HUES6 (cell line): ENCODE measurements around the gene TTLL1.

Experiments
- H3K27ac ChIP-seq: 2 replicates; pipeline ENCODE4 v1.7.0; 2013; ENCODE audit warnings: low read depth, mild to moderate bottlenecking, low read length, inconsistent platforms
- H3K27me3 ChIP-seq: 2 replicates; pipeline ENCODE4 v1.6.1; 2013; ENCODE audit warnings: low read length; ENCODE audit not compliant: control insufficient read depth, insufficient read depth
- H3K36me3 ChIP-seq: 2 replicates; pipeline ENCODE4 v1.6.1; 2013; ENCODE audit warnings: low read length; ENCODE audit not compliant: control insufficient read depth, insufficient read depth
- H3K4me1 ChIP-seq: 2 replicates; pipeline ENCODE4 v1.6.1; 2013; ENCODE audit warnings: low read length; ENCODE audit not compliant: control insufficient read depth, insufficient read depth
- H3K4me3 ChIP-seq: 2 replicates; pipeline ENCODE4 v1.5.1; 2013; ENCODE audit warnings: low read depth, low read length
- H3K9ac ChIP-seq: one replicate; pipeline ENCODE4 v1.6.1; 2013; ENCODE audit warnings: mild to moderate bottlenecking, low read length
- H3K9me3 ChIP-seq: 2 replicates; pipeline ENCODE4 v1.6.1; 2013; ENCODE audit warnings: low read depth, low read length; ENCODE audit not compliant: control insufficient read depth, insufficient read depth

Gene TTLL1

GRCh38 chr22:43088984-43089717 is at the start of gene TTLL1:
TTLL1 (minus strand) TSS chr22:43089391; CDS start chr22:43075586, 13,805 bp downstream.
- no peaks in the 10 kb centered on the region for H3K36me3 ChIP-seq
- H3K4me3 ChIP-seq: peak within 1 kb of the TSS; percentile 73
- H3K27ac ChIP-seq: no peak within 1 kb of the TSS
- H3K4me1 ChIP-seq: no peaks in the 10 kb centered on the region
- peak within 1 kb of the TSS; percentile 66 for H3K9ac ChIP-seq
- H3K27me3 ChIP-seq: no peaks in the 10 kb centered on the region
- no peaks in the 10 kb centered on the region for H3K9me3 ChIP-seq

GRCh38 chr22:43136801-43137200 is 47.6 kb upstream of the TTLL1 start:
- no peak overlapping the region for H3K4me3 ChIP-seq
- H3K27me3 ChIP-seq: no peaks in the 10 kb centered on the region
- peaks cover 76% of the 10 kb centered on the region for H3K36me3 ChIP-seq
- H3K9ac ChIP-seq: no peak overlapping the region
- H3K4me1 ChIP-seq: no peaks in the 10 kb centered on the region
- H3K27ac ChIP-seq: no peak overlapping the region
- no peaks in the 10 kb centered on the region for H3K9me3 ChIP-seq

GRCh38 chr22:43136255-43136654 is 47.1 kb upstream of the TTLL1 start:
- no peak overlapping the region for H3K9ac ChIP-seq
- H3K4me1 ChIP-seq: no peaks in the 10 kb centered on the region
- no peak overlapping the region for H3K4me3 ChIP-seq
- H3K27ac ChIP-seq: no peak overlapping the region
- no peaks in the 10 kb centered on the region for H3K27me3 ChIP-seq
- no peaks in the 10 kb centered on the region for H3K9me3 ChIP-seq
- peaks cover 82% of the 10 kb centered on the region for H3K36me3 ChIP-seq

GRCh38 chr22:43135565-43135964 is 46.4 kb upstream of the TTLL1 start:
- no peak overlapping the region for H3K9ac ChIP-seq
- H3K4me3 ChIP-seq: no peak overlapping the region
- H3K27me3 ChIP-seq: no peaks in the 10 kb centered on the region
- H3K36me3 ChIP-seq: peaks cover 80% of the 10 kb centered on the region
- H3K9me3 ChIP-seq: no peaks in the 10 kb centered on the region
- H3K4me1 ChIP-seq: no peaks in the 10 kb centered on the region
- H3K27ac ChIP-seq: no peak overlapping the region

- H3K36me3 ChIP-seq: peaks cover 70% of the 10 kb centered on the region
- peaks cover 5% of the 10 kb centered on the region for H3K4me1 ChIP-seq
- H3K27ac ChIP-seq: no peak overlapping the region
- no peak overlapping the region for H3K9ac ChIP-seq
- no peaks in the 10 kb centered on the region; the same call in 1 of the 2 replicates for H3K27me3 ChIP-seq
- H3K9me3 ChIP-seq: no peaks in the 10 kb centered on the region
- H3K4me3 ChIP-seq: no peak overlapping the region
Observed at GRCh38 chr22:43134553-43134952, 45.4 kb upstream of the TTLL1 start.

GRCh38 chr22:43133401-43133800 is 44.2 kb upstream of the TTLL1 start:
- Histone ChIP-seq H3K27ac (no peak overlapping the region), H3K9ac (no peak overlapping the region), H3K4me1 (peaks cover 14% of the 10 kb centered on the region), H3K27me3 (peaks cover 5% of the 10 kb centered on the region; the same call in 1 of the 2 replicates), H3K4me3 (no peak overlapping the region), H3K9me3 (no peaks in the 10 kb centered on the region), H3K36me3 (peaks cover 58% of the 10 kb centered on the region)

GRCh38 chr22:43131773-43132501 is 42.7 kb upstream of the TTLL1 start:
- Histone ChIP-seq H3K4me3 (no peak overlapping the region), H3K9ac (no peak overlapping the region), H3K27ac (no peak overlapping the region), H3K36me3 (peaks cover 44% of the 10 kb centered on the region), H3K4me1 (peaks cover 14% of the 10 kb centered on the region), H3K27me3 (peaks cover 5% of the 10 kb centered on the region; the same call in 1 of the 2 replicates), H3K9me3 (no peaks in the 10 kb centered on the region)

GRCh38 chr22:43129426-43130425 is 40.5 kb upstream of the TTLL1 start:
- Histone ChIP-seq H3K36me3 (peaks cover 26% of the 10 kb centered on the region), H3K4me1 (peaks cover 14% of the 10 kb centered on the region), H3K27ac (no peak overlapping the region), H3K9me3 (no peaks in the 10 kb centered on the region), H3K4me3 (no peak overlapping the region), H3K9ac (no peak overlapping the region), H3K27me3 (peaks cover 5% of the 10 kb centered on the region; the same call in 1 of the 2 replicates)

GRCh38 chr22:43128928-43129424 is 39.8 kb upstream of the TTLL1 start:
- Histone ChIP-seq H3K36me3 (peaks cover 22% of the 10 kb centered on the region), H3K4me1 (peaks cover 14% of the 10 kb centered on the region), H3K9ac (no peak overlapping the region), H3K9me3 (no peaks in the 10 kb centered on the region), H3K4me3 (no peak overlapping the region), H3K27ac (no peak overlapping the region), H3K27me3 (peaks cover 5% of the 10 kb centered on the region; the same call in 1 of the 2 replicates)

- H3K9ac ChIP-seq: no peak overlapping the region
- H3K27ac ChIP-seq: no peak overlapping the region
- peaks cover 5% of the 10 kb centered on the region; the same call in 1 of the 2 replicates for H3K27me3 ChIP-seq
- H3K36me3 ChIP-seq: peaks cover 17% of the 10 kb centered on the region
- H3K9me3 ChIP-seq: no peaks in the 10 kb centered on the region
- H3K4me1 ChIP-seq: peaks cover 14% of the 10 kb centered on the region
- no peak overlapping the region for H3K4me3 ChIP-seq
Observed at GRCh38 chr22:43128116-43128515, 38.9 kb upstream of the TTLL1 start.
